Stomach (tissue), 4 donors: Measurements from ENCODE around the gene ARHGAP15.

Experiments
- CTCF ChIP-seq, 7 experiments: fragments of 450-650 bp in 4 of 7; fragments of 200-600 bp in 3 of 7; sonication (generic) in 3 of 7; IDR thresholded peaks; one replicate each; pipeline ENCODE4 v1.5.1; 2016 to 2019; ENCODE audit warnings: antibody characterized with exemption in 7 of 7, control low read depth in 2 of 7, mild to moderate bottlenecking in 1 of 7
- EP300 ChIP-seq: sonication (generic); formaldehyde crosslinking; IDR thresholded peaks from one replicate; pipeline ENCODE4 v1.6.1; 2017; ENCODE audit warnings: antibody characterized with exemption

GRCh38 chr2:143081616-143082015 lies 47.6 kb upstream of the ARHGAP15 start:
- TF ChIP-seq CTCF (IDR thresholded peaks at IDR 0.05) (no peak), EP300 (no peak)
